ENCODE results near the gene TRIM56. TPM values are rescaled to one million over a fixed set of nuclear protein-coding genes. Genes with fewer than 3 reads are reported as not detected.

Gene TRIM56
- total and polyA plus RNA-seq, 2 donors (not counting 1 experiment from before 2014, with no cell fraction given) = 6.0 to 27.6 TPM

- H4K20me1 ChIP-seq (ENCODE audit: control insufficient read depth, extremely low read depth, insufficient read depth, low read length) = no peaks in the 10 kb centered on the region
- TF ChIP-seq EZH2 (IDR thresholded peaks at IDR 0.05; ENCODE audit: low read length, missing control alignments) = no peak
- no peak for TF ChIP-seq CTCF (conservative IDR thresholded peaks at IDR 0.05 in 1 of 2, IDR thresholded peaks at IDR 0.05 in 1 of 2; ENCODE audit: low read depth in 1 of 2, low read length in 2 of 2)
- H3K4me3 ChIP-seq (replicated peaks in 1 of 4; ENCODE audit: control extremely low read depth in 1 of 4, insufficient read depth in 1 of 4, low read depth in 3 of 4, low read length in 4 of 4) = no peak overlapping the region
- H3K4me1 ChIP-seq (ENCODE audit: control insufficient read depth, extremely low read depth, insufficient read depth, low read length) = peaks cover 22% of the 10 kb centered on the region
- no peak overlapping the region for H3K9ac ChIP-seq (ENCODE audit: insufficient read depth, low read length)
- no peaks in the 10 kb centered on the region for H3K9me3 ChIP-seq (ENCODE audit: control insufficient read depth, insufficient read depth, low read depth, low read length)
- no peak overlapping the region for H2AFZ ChIP-seq (ENCODE audit: low read length)
- H3K27ac ChIP-seq (ENCODE audit: insufficient read depth, low read length) = no peak overlapping the region
- H3K27me3 ChIP-seq (ENCODE audit: control insufficient read depth, insufficient read depth, low read length) = no peaks in the 10 kb centered on the region
- peaks cover 6% of the 10 kb centered on the region for H3K79me2 ChIP-seq (ENCODE audit: control insufficient read depth, insufficient read depth, low read length)
- H3K4me2 ChIP-seq (ENCODE audit: extremely low read depth, insufficient read depth, low read length) = no peak overlapping the region
- no peaks in the 10 kb centered on the region for H3K36me3 ChIP-seq (ENCODE audit: control insufficient read depth, insufficient read depth, low read length)
- no peak for DNase-seq (ENCODE audit: low read depth in 2 of 2)
These were observed 11.2 kb downstream of the TRIM56 start for GRCh38 chr7:101096331-101096956.

DNA sequence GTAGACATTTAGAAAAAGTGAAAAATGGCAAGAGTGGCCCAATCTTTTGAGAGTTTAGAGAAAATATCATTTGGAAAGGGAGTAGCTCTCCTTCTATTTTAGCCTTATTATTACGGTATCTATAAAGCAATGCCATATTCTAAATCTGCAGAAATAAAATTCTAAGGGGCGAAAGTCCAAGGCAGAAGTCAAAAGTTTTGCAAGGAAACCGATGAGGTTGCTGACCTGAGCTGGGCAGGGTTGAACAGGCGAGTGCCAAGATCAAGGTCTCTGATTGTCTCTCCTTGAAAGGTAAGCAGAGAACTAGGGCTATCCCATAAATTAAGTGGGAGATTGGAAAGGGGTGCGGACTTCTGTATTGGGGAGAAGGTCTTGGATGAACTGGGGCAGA lies 11.7 kb downstream of the TRIM56 start:
- H4K20me1 ChIP-seq (ENCODE audit: control insufficient read depth, extremely low read depth, insufficient read depth, low read length) = no peaks in the 10 kb centered on the region
- no peaks in the 10 kb centered on the region for H3K27me3 ChIP-seq (ENCODE audit: control insufficient read depth, insufficient read depth, low read length)
- no peaks in the 10 kb centered on the region for H3K9me3 ChIP-seq (ENCODE audit: control insufficient read depth, insufficient read depth, low read depth, low read length)
- peaks cover 22% of the 10 kb centered on the region for H3K4me1 ChIP-seq (ENCODE audit: control insufficient read depth, extremely low read depth, insufficient read depth, low read length)
- no peak overlapping the region for H2AFZ ChIP-seq (ENCODE audit: low read length)
- peaks cover 6% of the 10 kb centered on the region for H3K79me2 ChIP-seq (ENCODE audit: control insufficient read depth, insufficient read depth, low read length)
- H3K9ac ChIP-seq (ENCODE audit: insufficient read depth, low read length) = no peak overlapping the region
- no peak overlapping the region for H3K27ac ChIP-seq (ENCODE audit: insufficient read depth, low read length)
- no peak overlapping the region for H3K4me3 ChIP-seq (replicated peaks in 1 of 4; ENCODE audit: control extremely low read depth in 1 of 4, insufficient read depth in 1 of 4, low read depth in 3 of 4, low read length in 4 of 4)
- H3K36me3 ChIP-seq (ENCODE audit: control insufficient read depth, insufficient read depth, low read length) = no peaks in the 10 kb centered on the region
- H3K4me2 ChIP-seq (ENCODE audit: extremely low read depth, insufficient read depth, low read length) = no peak overlapping the region
- DNase-seq (ENCODE audit: low read depth in 2 of 2) = no peak
- TF ChIP-seq EZH2 (IDR thresholded peaks at IDR 0.05; ENCODE audit: low read length, missing control alignments) = no peak
- TF ChIP-seq CTCF (conservative IDR thresholded peaks at IDR 0.05 in 1 of 2, IDR thresholded peaks at IDR 0.05 in 1 of 2; ENCODE audit: low read depth in 1 of 2, low read length in 2 of 2) = no peak

- H3K9me3 ChIP-seq (ENCODE audit: control insufficient read depth, insufficient read depth, low read depth, low read length) = no peaks in the 10 kb centered on the region
- TF ChIP-seq EZH2 (IDR thresholded peaks at IDR 0.05; ENCODE audit: low read length, missing control alignments) = no peak
- no peak for TF ChIP-seq CTCF (conservative IDR thresholded peaks at IDR 0.05 in 1 of 2, IDR thresholded peaks at IDR 0.05 in 1 of 2; ENCODE audit: low read depth in 1 of 2, low read length in 2 of 2)
- no peak overlapping the region for H3K4me3 ChIP-seq (replicated peaks in 1 of 4; ENCODE audit: control extremely low read depth in 1 of 4, insufficient read depth in 1 of 4, low read depth in 3 of 4, low read length in 4 of 4)
- no peak overlapping the region for H3K4me2 ChIP-seq (ENCODE audit: extremely low read depth, insufficient read depth, low read length)
- H3K27me3 ChIP-seq (ENCODE audit: control insufficient read depth, insufficient read depth, low read length) = no peaks in the 10 kb centered on the region
- H3K9ac ChIP-seq (ENCODE audit: insufficient read depth, low read length) = no peak overlapping the region
- H2AFZ ChIP-seq (ENCODE audit: low read length) = no peak overlapping the region
- peaks cover 24% of the 10 kb centered on the region for H3K4me1 ChIP-seq (ENCODE audit: control insufficient read depth, extremely low read depth, insufficient read depth, low read length)
- H3K36me3 ChIP-seq (ENCODE audit: control insufficient read depth, insufficient read depth, low read length) = no peaks in the 10 kb centered on the region
- no peak for DNase-seq (ENCODE audit: low read depth in 2 of 2)
- no peaks in the 10 kb centered on the region for H4K20me1 ChIP-seq (ENCODE audit: control insufficient read depth, extremely low read depth, insufficient read depth, low read length)
- no peak overlapping the region for H3K27ac ChIP-seq (ENCODE audit: insufficient read depth, low read length)
- H3K79me2 ChIP-seq (ENCODE audit: control insufficient read depth, insufficient read depth, low read length) = peaks cover 6% of the 10 kb centered on the region
These were observed 12.3 kb downstream of the TRIM56 start for GRCh38 chr7:101097561-101097960.
